ENCODE measurements around the gene DLG2.

GRCh38 chr11:85423794-85424193 is 203.3 kb downstream of the DLG2 start:
- TF ChIP-seq CTCF (conservative IDR thresholded peaks at IDR 0.05 in 1 of 2, IDR thresholded peaks at IDR 0.05 in 1 of 2; ENCODE audit: extremely low read depth in 1 of 2, insufficient read depth in 1 of 2, low read depth in 1 of 2, low read length in 2 of 2) (no peak), EZH2 (IDR thresholded peaks at IDR 0.05; ENCODE audit: borderline replicate concordance, low read length) (no peak)
